ENCODE results near the gene C11orf98. TPM values are rescaled to one million over a fixed set of nuclear protein-coding genes. Genes with fewer than 3 reads are reported as not detected.
"Not testable (repeated sequence)": the region's sequence is repeated elsewhere in the genome, so short reads cannot be mapped to it uniquely, and the experiment has no call there.

C11orf98 gene
- total and polyA plus RNA-seq, 4 donors: 19.0 to 140 (median 94.7) TPM

- DNase-seq: no peak
- Histone ChIP-seq H3K4me1 (ENCODE audit: control insufficient read depth in 5 of 5, insufficient read depth in 5 of 5, low read length in 5 of 5) (peaks cover 0 to 20% (median 6%) of the 10 kb centered on the region in 5 donors), H3K27ac (ENCODE audit: low read depth in 1 of 2, low read length in 1 of 2) (no peak overlapping the region), H3K9ac (ENCODE audit: insufficient read depth in 1 of 2, low read length in 2 of 2) (no peak overlapping the region), H3K9me3 (ENCODE audit: control insufficient read depth in 4 of 4, insufficient read depth in 3 of 4, low read length in 3 of 4) (no peaks in the 10 kb centered on the region), H3K27me3 (ENCODE audit: control insufficient read depth in 3 of 3, insufficient read depth in 3 of 3, low read length in 2 of 3) (no peaks in the 10 kb centered on the region), H3K4me3 (no peak overlapping the region), H3K36me3 (ENCODE audit: control insufficient read depth in 4 of 4, insufficient read depth in 4 of 4, low read length in 4 of 4) (peaks cover 0 to 14% (median 5%) of the 10 kb centered on the region in 4 donors)
- no peak for TF ChIP-seq CTCF (IDR thresholded peaks at IDR 0.05; ENCODE audit: control extremely low read depth, extremely low read depth)
- no peak for ATAC-seq (ENCODE audit: insufficient read depth, low FRiP score)
- WGBS, 2 donors: 52 to 80% methylated on average over 11 of the region's 11 CpGs
Measured at GRCh38 chr11:62702246-62702645, 37.2 kb upstream of the C11orf98 start.

DNA sequence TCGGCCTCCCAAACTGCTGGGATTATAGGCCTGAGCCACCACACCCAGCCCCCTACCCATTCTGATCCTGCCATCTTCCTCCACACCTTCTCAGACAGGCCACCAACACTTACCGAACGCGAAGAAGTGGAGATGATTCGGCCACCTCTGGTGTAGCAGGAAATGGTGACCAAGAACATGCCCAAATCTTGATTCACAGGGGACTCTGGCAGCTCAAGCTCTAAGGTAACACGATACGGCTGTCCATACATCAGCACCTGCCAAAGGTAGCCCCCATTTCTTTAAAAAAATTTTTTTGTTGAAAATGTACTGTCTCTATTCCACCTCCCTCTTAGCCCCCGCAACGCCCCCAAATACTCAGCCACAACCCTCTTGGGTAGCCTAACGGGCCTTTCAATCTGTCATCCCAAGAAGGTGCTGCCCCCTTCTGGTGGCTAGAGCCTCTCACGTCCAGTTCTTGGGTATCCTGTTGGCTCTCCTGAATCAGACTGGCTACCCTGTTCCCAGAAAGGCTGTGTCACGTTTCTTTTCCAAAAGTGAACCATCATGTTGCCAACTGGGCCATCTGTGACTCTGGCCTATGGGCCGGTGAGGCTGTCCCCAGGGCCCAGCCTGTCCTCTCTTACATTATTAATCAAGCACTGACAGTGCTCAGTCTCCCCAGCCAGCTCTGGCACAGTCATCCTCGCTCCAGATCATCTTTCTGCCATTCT lies 29.6 kb upstream of the C11orf98 start:
- Histone ChIP-seq H3K4me1 (ENCODE audit: control insufficient read depth in 5 of 5, insufficient read depth in 5 of 5, low read length in 5 of 5) (peaks cover 0 to 3% (median 0%) of the 10 kb centered on the region in 5 donors), H3K9ac (ENCODE audit: insufficient read depth in 1 of 2, low read length in 2 of 2) (peak overlapping the region in 1 of 2 donors; percentile 9), H3K27me3 (ENCODE audit: control insufficient read depth in 3 of 3, insufficient read depth in 3 of 3, low read length in 2 of 3) (no peaks in the 10 kb centered on the region), H3K36me3 (ENCODE audit: control insufficient read depth in 4 of 4, insufficient read depth in 4 of 4, low read length in 4 of 4) (peaks cover 4 to 30% (median 29%) of the 10 kb centered on the region in 4 donors), H3K9me3 (ENCODE audit: control insufficient read depth in 4 of 4, insufficient read depth in 3 of 4, low read length in 3 of 4) (peaks cover 0 to 2% (median 0%) of the 10 kb centered on the region in 4 donors), H3K4me3 (no peak overlapping the region), H3K27ac (ENCODE audit: low read depth in 1 of 2, low read length in 1 of 2) (peak overlapping the region in 1 of 2 donors; percentile 27)
- peak; percentile 72 for TF ChIP-seq CTCF (IDR thresholded peaks at IDR 0.05; ENCODE audit: control extremely low read depth, extremely low read depth)
- peak; percentile 78 to 86 (median 81) for DNase-seq
- WGBS, 2 donors: 46 to 60% methylated on average over 14 of the region's 14 CpGs
- ATAC-seq (ENCODE audit: insufficient read depth, low FRiP score): peak; percentile 77

GRCh38 chr11:62693624-62694023 lies 28.6 kb upstream of the C11orf98 start:
- not testable (repeated sequence) for H3K9ac ChIP-seq (ENCODE audit: insufficient read depth in 1 of 2, low read length in 2 of 2); H3K27me3 ChIP-seq (ENCODE audit: control insufficient read depth in 3 of 3, insufficient read depth in 3 of 3, low read length in 2 of 3); DNase-seq; H3K9me3 ChIP-seq (ENCODE audit: control insufficient read depth in 4 of 4, insufficient read depth in 3 of 4, low read length in 3 of 4); H3K4me3 ChIP-seq; ATAC-seq (ENCODE audit: insufficient read depth, low FRiP score); H3K4me1 ChIP-seq (ENCODE audit: control insufficient read depth in 5 of 5, insufficient read depth in 5 of 5, low read length in 5 of 5); H3K27ac ChIP-seq (ENCODE audit: low read depth in 1 of 2, low read length in 1 of 2)
- 71 to 72% methylated on average over 4 of the region's 4 CpGs for WGBS, 2 donors
- peaks cover 4 to 30% (median 29%) of the 10 kb centered on the region in 4 donors for H3K36me3 ChIP-seq (ENCODE audit: control insufficient read depth in 4 of 4, insufficient read depth in 4 of 4, low read length in 4 of 4)

DNA sequence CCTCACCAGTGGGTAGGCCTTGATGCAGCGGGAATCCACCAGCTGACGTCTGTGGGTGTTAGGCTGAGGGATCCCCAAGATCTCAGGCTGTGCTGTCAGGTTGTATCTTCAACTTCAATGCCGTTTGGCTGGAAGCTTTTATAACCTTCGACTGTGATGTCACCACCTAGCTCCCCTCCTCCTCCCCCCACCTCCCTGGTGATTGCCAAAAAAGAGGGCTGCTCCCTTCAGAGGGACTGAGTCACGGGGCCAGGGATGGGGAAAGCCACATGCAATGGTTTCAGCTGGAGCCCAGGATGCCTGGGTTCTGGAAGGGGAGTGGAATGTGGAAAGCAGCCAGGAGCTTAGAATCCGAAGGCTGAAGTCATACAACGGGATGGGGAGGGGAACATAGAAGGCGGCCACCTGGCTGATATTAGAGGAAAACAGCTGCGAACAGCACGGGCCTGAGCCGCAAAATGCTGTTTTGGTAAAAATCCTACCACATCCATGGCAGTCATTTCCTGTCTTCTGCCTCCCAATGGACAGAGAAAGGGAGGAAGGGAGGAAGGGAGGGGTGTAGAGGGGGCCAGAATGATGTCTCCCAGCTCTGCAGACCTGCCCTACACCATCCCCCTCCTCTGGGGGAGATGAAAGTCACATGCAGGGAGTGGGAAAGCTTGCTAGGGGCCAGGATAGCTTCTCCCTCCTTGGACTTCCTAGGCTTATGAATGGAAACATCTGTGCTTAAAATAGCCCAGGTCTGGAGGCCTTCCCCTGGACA lies 24.6 kb upstream of the C11orf98 start, which contains the start of gene LRRN4CL:
Gene LRRN4CL (minus strand): TSS at position 110 of the 763 bp plus-strand sequence. CDS start 1,022 bp downstream, outside the sequence.
- H3K27ac ChIP-seq (ENCODE audit: low read depth in 1 of 2, low read length in 1 of 2): no peak within 1 kb of the TSS
- 72 to 83% methylated on average over 11 of the region's 11 CpGs for WGBS, 2 donors
- TF ChIP-seq CTCF (IDR thresholded peaks at IDR 0.05; ENCODE audit: control extremely low read depth, extremely low read depth): no peak
- peaks cover 0 to 13% (median 9%) of the 10 kb centered on the region in 3 donors for H3K27me3 ChIP-seq (ENCODE audit: control insufficient read depth in 3 of 3, insufficient read depth in 3 of 3, low read length in 2 of 3)
- H3K36me3 ChIP-seq (ENCODE audit: control insufficient read depth in 4 of 4, insufficient read depth in 4 of 4, low read length in 4 of 4): peaks cover 4 to 30% (median 26%) of the 10 kb centered on the region in 4 donors
- peak; percentile 39 for ATAC-seq (ENCODE audit: insufficient read depth, low FRiP score)
- peak in 1 of 3 donors; percentile 19 for DNase-seq
- peaks cover 0 to 4% (median 0%) of the 10 kb centered on the region in 5 donors for H3K4me1 ChIP-seq (ENCODE audit: control insufficient read depth in 5 of 5, insufficient read depth in 5 of 5, low read length in 5 of 5)
- H3K9ac ChIP-seq (ENCODE audit: insufficient read depth in 1 of 2, low read length in 2 of 2): no peak within 1 kb of the TSS
- H3K4me3 ChIP-seq: no peak within 1 kb of the TSS
- peaks cover 0 to 2% (median 0%) of the 10 kb centered on the region in 4 donors for H3K9me3 ChIP-seq (ENCODE audit: control insufficient read depth in 4 of 4, insufficient read depth in 3 of 4, low read length in 3 of 4)
